ENCODE results near the gene CDKAL1.

DNA sequence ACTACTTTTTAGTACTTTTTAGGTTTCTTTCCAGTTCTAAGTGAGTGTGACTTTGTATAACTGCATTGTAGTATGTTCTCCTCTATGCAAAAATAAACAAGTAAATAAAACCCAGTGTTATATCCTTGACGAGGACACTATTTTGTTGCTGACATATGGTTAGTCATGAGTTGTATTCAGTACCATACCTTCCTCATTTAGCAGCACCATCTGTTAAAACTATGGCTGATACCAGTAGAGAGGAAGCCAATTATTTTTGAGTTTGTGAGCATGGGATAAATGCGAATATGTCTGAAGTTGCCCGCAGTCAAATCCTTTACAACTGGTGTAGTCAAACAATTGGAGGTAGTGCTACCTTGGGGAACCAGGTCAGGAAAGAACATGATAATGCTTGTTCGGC lies 74.1 kb downstream of the CDKAL1 start:
- no peak for TF ChIP-seq GATA3 (IDR thresholded peaks at IDR 0.05; ENCODE audit: low read depth, low read length)
- no peak for TF ChIP-seq GATA2 (IDR thresholded peaks at IDR 0.05; ENCODE audit: low read depth, low read length)

All from SH-SY5Y (cell line).